ENCODE measurements around the gene PLA2G4C. TPM values are rescaled to one million over a fixed set of nuclear protein-coding genes. Genes with fewer than 3 reads are reported as not detected.

PLA2G4C gene
- total and polyA plus RNA-seq, 2 of the 8 experiments (the other 6 are each of a cell fraction or from before 2014, with no cell fraction given), result 14.9 to 20.5 TPM

GRCh38 chr19:48029431-48029830, 81.2 kb downstream of the PLA2G4C start (continued):
- no peak for TF ChIP-seq CHD7 (IDR thresholded peaks at IDR 0.05; ENCODE audit: insufficient replicate concordance, low read length)
- TF ChIP-seq SIX5 (IDR thresholded peaks at IDR 0.05; ENCODE audit: low read depth, low read length), result no peak
- no peak for TF ChIP-seq KDM4A (IDR thresholded peaks at IDR 0.05; ENCODE audit: low read depth, low read length, severe bottlenecking)
- no peak for TF ChIP-seq TEAD4 (IDR thresholded peaks at IDR 0.05; ENCODE audit: low read depth, low read length)
- no peak for TF ChIP-seq JUN (IDR thresholded peaks at IDR 0.05; ENCODE audit: low read depth, low read length)
- TF ChIP-seq EZH2 (IDR thresholded peaks at IDR 0.05; ENCODE audit: low read depth, low read length, severe bottlenecking), result no peak
